Pancreas (tissue), 10 donors: ENCODE measurements around the gene MYH10. TPM values are rescaled to one million over a fixed set of nuclear protein-coding genes. Genes with fewer than 3 reads are reported as not detected.

Experiments
- ATAC-seq, 4 donors: fragments of 200-7000 bp; cut with Tn5 transposase; one replicate each; pipeline versions ENCODE4 v1.8.0 to v1.9.1; 2020; ENCODE audit warnings: mild to moderate bottlenecking in 4 of 4, moderate library complexity in 4 of 4
- DNase-seq, 6 donors: peaks; one replicate each; pipeline ENCODE4 v3.0.0-alpha.2; 2020
- FAIRE-seq: peaks from 2 replicates; lab custom pipeline; 2012; peaks lifted over from hg19 to GRCh38; lab: Jason Lieb, UNC
- H3K27ac ChIP-seq, 4 donors: fragments of 200-600 bp; sonication (generic); 1 replicate in 3 of 4; 2 replicates in 1 of 4; pipeline versions ENCODE4 v1.5.0 to v1.8.0; 2020
- H3K27me3 ChIP-seq, 4 donors: fragments of 200-600 bp; one replicate each; pipeline ENCODE4 v1.8.0; 2021
- H3K36me3 ChIP-seq, 3 donors: fragments of 200-600 bp; sonication (generic) in 1 of 3; one replicate each; pipeline versions ENCODE4 v1.5.0 to v1.8.0; 2020 to 2021
- H3K4me1 ChIP-seq, 3 donors: fragments of 200-600 bp; one replicate each; pipeline ENCODE4 v1.8.0; 2021
- H3K4me3 ChIP-seq, 4 donors: fragments of 200-600 bp; sonication (generic) in 2 of 4; one replicate each; pipeline versions ENCODE4 v1.5.0 to v1.8.0; 2020 to 2021
- H3K9me3 ChIP-seq, 4 donors: fragments of 200-600 bp; one replicate each; pipeline ENCODE4 v1.8.0; 2021
- CTCF ChIP-seq, 4 donors: fragments of 200-600 bp; sonication (generic) in 3 of 4; IDR thresholded peaks; one replicate each; pipeline versions ENCODE4 v1.5.0 to v1.8.0; 2021; ENCODE audit warnings: antibody characterized with exemption in 4 of 4
- WGBS, 2 donors: extraction: QIAGEN DNeasy Blood & Tissue Kit; methylation state at CpG; one replicate each; pipeline ENCODE4 v1.1.7; 2013; 5-methylcytosine and 5-hydroxymethylcytosine counted together
- intact Hi-C, 3 donors: fragments of 100-400 bp; cut with DNase I; formaldehyde crosslinking; loops; one replicate each; pipeline versions ENCODE4 v1.11.1 to v1.14.2; 2022
- polyA plus RNA-seq, 2 donors: library from polyadenylated mRNA; stranded (reverse); fragments of 200-250 nt; gene quantifications; one replicate each; pipeline ENCODE4 v1.2.3, GENCODE V29; 2013
- total RNA-seq, 6 donors: library from RNA; stranded (reverse); fragmentation: NEBNext Ultra II Directional in 4 of 6; extraction: Animal tissue kit (Norgen Biotek cat#: 25700) in 4 of 6; gene quantifications; one replicate each; pipeline versions ENCODE4 v1.2.1 to v1.2.4, GENCODE V29; 2021 to 2023
- donor health status: healthy with polysubstance abuse.
- donor health status: DM: no; HTN: no; CAD: no; lungs with moderate emphysema.
- donor health status: DM: no; HTN: no; CAD: no.
- donor health status: control.
- donor health status: control.
- donor health status: Bipolar disorder and iron deficiency.
- donor health status: DM: yes; HTN: yes; CAD: no.
- donor health status: DM: no; HTN: no; CAD: no.
- donor health status: DM: no; HTN: no; CAD: no.
- donor health status: DM: yes; HTN: yes; CAD: no.

Gene MYH10
- total and polyA plus RNA-seq, 8 donors: 4.6 to 28.0 (median 11.3) TPM

- Histone ChIP-seq H3K4me3 (no peak overlapping the region), H3K4me1 (no peaks in the 10 kb centered on the region), H3K27ac (no peak overlapping the region), H3K9me3 (no peaks in the 10 kb centered on the region), H3K36me3 (no peaks in the 10 kb centered on the region), H3K27me3 (no peaks in the 10 kb centered on the region)
- no peak for FAIRE-seq
- TF ChIP-seq CTCF (IDR thresholded peaks at IDR 0.05): no peak
- no peak for DNase-seq
- no peak for ATAC-seq
- WGBS, 2 donors: 88 to 90% methylated on average over 13 of the region's 13 CpGs
- intact Hi-C loops: no loop called here
Observed at GRCh38 chr17:8496081-8496480, 134.4 kb downstream of the MYH10 start.

- no peak for TF ChIP-seq CTCF (IDR thresholded peaks at IDR 0.05)
- H3K27me3 ChIP-seq: no peaks in the 10 kb centered on the region
- 88 to 90% methylated on average over 8 of the region's 8 CpGs for WGBS, 2 donors
- H3K36me3 ChIP-seq: peaks cover 0 to 10% (median 0%) of the 10 kb centered on the region in 3 donors
- H3K4me1 ChIP-seq: no peaks in the 10 kb centered on the region
- H3K4me3 ChIP-seq: no peak overlapping the region
- FAIRE-seq: no peak
- intact Hi-C loops: no loop called here
- DNase-seq: no peak
- H3K9me3 ChIP-seq: no peaks in the 10 kb centered on the region
- H3K27ac ChIP-seq: no peak overlapping the region
- ATAC-seq: no peak
Observed at GRCh38 chr17:8494506-8495111, 135.9 kb downstream of the MYH10 start.

- no peaks in the 10 kb centered on the region for H3K27me3 ChIP-seq
- intact Hi-C loops: no loop called here
- no peak for TF ChIP-seq CTCF (IDR thresholded peaks at IDR 0.05)
- peaks cover 0 to 11% (median 0%) of the 10 kb centered on the region in 3 donors for H3K36me3 ChIP-seq
- 85 to 86% methylated on average over 12 of the region's 12 CpGs for WGBS, 2 donors
- ATAC-seq: no peak
- no peak for FAIRE-seq
- H3K4me1 ChIP-seq: no peaks in the 10 kb centered on the region
- no peak for DNase-seq
- H3K27ac ChIP-seq: no peak overlapping the region
- H3K9me3 ChIP-seq: no peaks in the 10 kb centered on the region
- H3K4me3 ChIP-seq: no peak overlapping the region
Observed at GRCh38 chr17:8494021-8494420, 136.5 kb downstream of the MYH10 start.

- no peak for TF ChIP-seq CTCF (IDR thresholded peaks at IDR 0.05)
- Histone ChIP-seq H3K27me3 (no peaks in the 10 kb centered on the region), H3K4me3 (no peak overlapping the region), H3K36me3 (peaks cover 0 to 14% (median 0%) of the 10 kb centered on the region in 3 donors), H3K4me1 (no peaks in the 10 kb centered on the region), H3K27ac (no peak overlapping the region), H3K9me3 (no peaks in the 10 kb centered on the region)
- intact Hi-C loops: no loop called here
- DNase-seq: no peak
- no peak for FAIRE-seq
- ATAC-seq: no peak
- WGBS, 2 donors: 96 to 97% methylated on average over 17 of the region's 17 CpGs
Observed at GRCh38 chr17:8492121-8492520, 138.4 kb downstream of the MYH10 start.

GRCh38 chr17:8490256-8491023 is 140.1 kb downstream of the MYH10 start:
- DNase-seq: peak in 1 of 6 donors; percentile 36
- FAIRE-seq: no peak
- Histone ChIP-seq H3K9me3 (no peaks in the 10 kb centered on the region), H3K27me3 (no peaks in the 10 kb centered on the region), H3K27ac (no peak overlapping the region), H3K4me3 (no peak overlapping the region), H3K4me1 (no peaks in the 10 kb centered on the region), H3K36me3 (peaks cover 0 to 17% (median 0%) of the 10 kb centered on the region in 3 donors)
- intact Hi-C loops: no loop called here
- no peak for ATAC-seq
- 91 to 94% methylated on average over 17 of the region's 17 CpGs for WGBS, 2 donors
- no peak for TF ChIP-seq CTCF (IDR thresholded peaks at IDR 0.05)
